Measurements from ENCODE around the gene SP8. TPM values are rescaled to one million over a fixed set of nuclear protein-coding genes. Genes with fewer than 3 reads are reported as not detected.

SP8 gene
- polyA plus RNA-seq, 3 donors, result not detected

Other genes starting within 250 kb of the SP8 start
- gene ABCB5, start 171.2 kb downstream of the SP8 start, polyA plus RNA-seq (ENCODE audit: insufficient read length in 3 of 3), result under 1 TPM; 0.10 to 0.21 (median 0.19) TPM

All from renal cortex interstitium (tissue), 3 donors.